HG02623 (cell line): ENCODE results near the gene GNB1L.

Experiments
- ATAC-seq: cut with Tn5 transposase; IDR thresholded peaks from one replicate; pipeline ENCODE4 v1.9.1; 2021; ENCODE audit warnings: moderate library complexity; ENCODE audit not compliant: unreplicated experiment

The GNB1L gene

GRCh38 chr22:19812910-19813309, 41.8 kb downstream of the GNB1L start:
- no peak for ATAC-seq

- ATAC-seq, result no peak
Observed at GRCh38 chr22:19811811-19812771, 42.6 kb downstream of the GNB1L start.

GRCh38 chr22:19811211-19811621, 43.5 kb downstream of the GNB1L start:
- no peak for ATAC-seq

- no peak for ATAC-seq
Observed at GRCh38 chr22:19810381-19811201, 44.1 kb downstream of the GNB1L start.

- ATAC-seq, result no peak
Observed at GRCh38 chr22:19809741-19810140, 44.9 kb downstream of the GNB1L start.

- no peak for ATAC-seq
Observed at GRCh38 chr22:19808873-19809478, 45.7 kb downstream of the GNB1L start.

- no peak for ATAC-seq
Observed at GRCh38 chr22:19807914-19808872, 46.5 kb downstream of the GNB1L start.

GRCh38 chr22:19807161-19807913, 47.3 kb downstream of the GNB1L start:
- ATAC-seq, result no peak

- no peak for ATAC-seq
Observed at GRCh38 chr22:19806213-19807160, 48.2 kb downstream of the GNB1L start.

- no peak for ATAC-seq
Observed at GRCh38 chr22:19805821-19806212, 48.9 kb downstream of the GNB1L start.

- no peak for ATAC-seq
Observed at GRCh38 chr22:19803736-19804267, 50.9 kb downstream of the GNB1L start.

- no peak for ATAC-seq
Observed at GRCh38 chr22:19802894-19803735, 51.6 kb downstream of the GNB1L start.

GRCh38 chr22:19802001-19802893, 52.4 kb downstream of the GNB1L start:
- ATAC-seq, result no peak

GRCh38 chr22:19801340-19802000, 53.2 kb downstream of the GNB1L start:
- no peak for ATAC-seq

- ATAC-seq, result no peak
Observed at GRCh38 chr22:19800761-19801244, 53.9 kb downstream of the GNB1L start.

GRCh38 chr22:19800306-19800705, 54.4 kb downstream of the GNB1L start:
- ATAC-seq, result no peak
